SW 1271 (cell line): ENCODE results near the gene DEK.
"Not testable (repeated sequence)": the region's sequence is repeated elsewhere in the genome, so short reads cannot be mapped to it uniquely, and the experiment has no call there.

ENCODE experiments used
- DNase-seq, 2 experiments: peaks; one replicate each; lab custom pipeline; 2025; lab: John Stamatoyannopoulos, UW

The DEK gene

DNA sequence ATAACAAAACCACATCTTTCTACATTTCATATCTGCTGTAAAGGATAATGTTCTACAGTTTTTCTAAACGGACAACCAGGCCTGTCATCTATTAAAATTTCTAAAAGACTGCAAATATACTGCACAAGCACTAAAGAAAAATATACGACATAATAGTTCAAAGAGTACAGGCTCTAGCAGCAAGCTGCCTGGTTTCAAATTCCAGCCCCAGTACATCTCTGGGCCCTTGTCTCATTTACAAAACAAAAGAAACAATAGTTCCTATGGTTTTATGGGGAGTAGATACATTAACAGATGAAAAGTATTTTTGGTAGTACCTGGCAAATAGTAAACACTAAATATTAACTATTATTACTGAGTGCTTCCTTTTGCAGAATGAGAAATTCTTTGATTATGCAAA is 24.1 kb downstream of the DEK start:
- DNase-seq = no peak

DNA sequence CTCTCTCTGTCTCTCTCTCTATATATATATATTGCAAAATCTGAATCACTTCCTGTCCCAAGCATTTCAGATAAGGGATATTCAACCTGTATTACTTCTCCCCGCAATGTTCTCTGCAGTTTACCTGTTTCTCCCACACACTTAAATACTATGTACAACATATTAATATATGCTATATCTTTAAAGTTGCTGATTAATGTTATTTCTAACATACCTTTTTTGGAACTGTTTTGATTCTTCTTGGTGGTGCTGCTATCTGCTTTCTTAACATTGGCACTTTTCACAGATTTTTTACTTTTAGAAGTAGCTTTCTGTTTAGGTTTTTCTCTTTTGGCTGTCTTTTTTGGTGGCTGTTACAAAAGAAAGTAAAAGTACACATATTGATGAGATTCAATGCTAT is 27.2 kb downstream of the DEK start:
- DNase-seq = no peak

DNA sequence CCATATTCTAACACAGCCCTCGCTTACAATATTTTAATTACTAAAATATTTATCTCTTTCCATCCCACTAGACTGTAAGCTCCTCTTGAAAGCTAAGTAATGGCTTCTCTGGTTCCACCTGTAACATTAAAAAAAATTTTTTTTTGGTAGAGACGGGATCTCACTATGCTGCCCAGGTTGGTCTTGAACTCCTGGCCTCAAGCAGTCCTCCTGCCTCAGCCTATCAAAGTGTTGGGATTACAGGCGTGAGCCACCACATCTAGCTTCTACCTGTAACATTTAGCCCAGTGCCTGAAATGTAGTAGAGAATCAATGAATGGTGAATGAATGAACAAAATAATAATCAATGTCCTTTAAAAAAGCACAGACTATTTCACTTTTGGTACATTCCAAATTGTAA is 28.8 kb downstream of the DEK start:
- DNase-seq = no peak

DNA sequence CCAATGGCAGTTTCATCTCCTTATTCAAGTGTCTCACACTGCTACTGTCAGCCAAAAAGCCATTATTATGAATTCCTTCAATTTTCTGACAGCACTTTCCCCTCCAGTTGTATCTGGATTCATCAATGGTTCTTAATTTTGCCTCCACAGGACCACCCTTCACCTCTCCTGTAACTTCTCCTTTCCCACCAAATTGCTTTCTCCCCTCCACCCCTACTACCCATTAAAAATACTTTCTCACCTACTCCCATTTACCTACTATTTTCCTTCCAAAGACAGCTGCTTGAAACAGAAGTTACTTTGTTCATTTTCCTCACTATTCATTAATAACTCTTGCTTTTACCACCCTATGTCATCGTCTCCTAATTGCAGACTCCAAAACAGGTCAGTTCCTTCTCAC is 29.8 kb downstream of the DEK start:
- no peak for DNase-seq

DNA sequence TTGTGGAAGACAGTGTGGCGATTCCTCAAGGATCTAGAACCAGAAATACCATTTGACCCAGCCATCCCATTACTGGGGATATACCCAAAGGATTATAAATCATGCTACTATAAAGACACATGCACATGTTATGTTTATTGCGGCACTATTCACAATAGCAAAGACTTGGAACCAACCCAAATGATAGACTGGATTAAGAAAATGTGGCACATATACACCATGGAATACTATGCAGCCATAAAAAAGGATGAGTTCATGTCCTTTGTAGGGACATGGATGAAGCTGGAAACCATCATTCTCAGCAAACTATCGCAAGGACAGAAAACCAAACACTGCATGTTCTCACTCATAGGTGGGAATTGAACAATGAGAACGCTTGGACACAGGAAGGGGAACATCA is 30.6 kb downstream of the DEK start:
- not testable (repeated sequence) for DNase-seq

DNA sequence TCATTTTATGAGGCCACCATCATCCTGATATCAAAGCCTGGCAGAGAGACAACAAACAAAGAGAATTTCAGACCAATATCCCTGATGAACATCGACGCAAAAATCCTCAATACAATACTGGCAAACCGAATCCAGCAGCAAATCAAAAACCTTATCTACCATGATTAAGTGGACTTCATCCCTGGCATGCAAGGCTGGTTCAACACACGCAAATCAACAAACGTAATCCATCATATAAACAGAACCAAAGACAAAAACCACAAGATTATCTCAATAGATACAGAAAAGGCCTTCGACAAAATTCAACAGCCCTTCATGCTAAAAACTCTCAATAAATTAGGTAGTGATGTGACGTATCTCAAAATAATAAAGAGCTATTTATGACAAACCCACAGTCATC is 32.5 kb downstream of the DEK start:
- DNase-seq = not testable (repeated sequence)

DNA sequence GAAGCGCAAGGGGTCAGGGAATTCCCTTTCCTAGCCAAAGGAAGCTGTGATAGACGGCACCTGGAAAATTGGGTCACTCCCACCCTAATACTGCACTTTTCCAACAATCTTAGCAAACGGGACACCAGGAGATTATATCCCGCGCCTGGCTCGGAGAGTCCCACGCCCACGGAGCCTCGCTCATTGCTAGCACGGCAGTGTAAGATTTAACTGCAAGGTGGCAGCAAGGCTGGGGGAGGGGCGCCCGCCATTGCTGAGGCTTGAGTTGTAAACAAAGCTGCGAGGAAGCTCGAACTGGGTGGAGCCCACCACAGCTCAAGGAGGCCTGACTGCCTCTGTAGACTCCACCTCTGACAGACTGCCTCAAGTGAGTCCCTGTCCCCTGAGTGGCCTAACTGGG is 35.7 kb downstream of the DEK start:
- not testable (repeated sequence) for DNase-seq

DNA sequence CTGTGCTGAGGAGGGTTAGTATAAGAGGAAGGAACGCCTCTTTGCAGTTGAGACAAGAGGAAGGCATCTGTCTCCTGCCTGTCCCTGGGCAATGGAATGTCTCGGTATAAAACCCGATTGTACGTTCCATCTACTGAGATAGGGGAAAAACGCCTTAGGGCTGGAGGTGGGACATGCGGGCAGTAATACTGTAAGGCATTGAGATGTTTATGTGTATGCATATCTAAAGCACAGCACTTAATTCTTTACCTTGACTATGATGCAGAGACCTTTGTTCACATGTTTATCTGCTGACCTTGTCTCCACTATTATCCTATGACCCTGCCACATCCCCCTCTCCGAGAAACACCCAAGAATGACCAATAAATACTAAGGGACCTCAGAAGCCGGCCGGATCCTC is 37.2 kb downstream of the DEK start:
- not testable (repeated sequence) for DNase-seq

DNA sequence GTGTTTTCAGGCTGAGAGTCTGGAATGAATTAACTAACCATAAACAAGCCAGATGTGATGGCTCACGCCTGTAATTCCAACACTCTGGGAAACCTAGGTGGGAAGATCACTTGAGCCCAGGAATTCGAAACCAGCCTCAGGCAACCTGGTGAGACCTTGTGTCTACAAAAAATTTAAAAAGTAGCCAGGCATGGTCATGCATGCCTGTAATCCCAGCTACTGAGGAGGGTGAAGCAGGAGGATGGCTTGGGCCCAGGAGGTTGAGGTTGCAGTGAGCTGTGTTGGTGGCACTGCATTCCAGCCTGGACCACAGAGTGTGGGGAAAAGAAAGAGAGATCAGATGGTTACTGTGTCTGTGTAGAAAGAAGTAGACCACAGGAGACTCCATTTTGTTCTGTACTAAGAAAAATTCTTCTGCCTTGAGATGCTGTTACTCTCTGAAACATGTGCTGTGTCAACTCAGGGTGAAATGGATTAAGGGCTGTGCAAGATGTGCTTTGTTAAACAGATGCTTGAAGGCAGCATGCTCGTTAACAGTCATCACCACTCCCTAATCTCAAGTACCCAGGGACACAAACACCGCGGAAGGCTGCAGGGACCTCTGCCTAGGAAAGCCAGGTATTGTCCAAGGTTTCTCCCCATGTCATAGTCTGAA is 37.8 kb downstream of the DEK start:
- DNase-seq = not testable (repeated sequence)

DNA sequence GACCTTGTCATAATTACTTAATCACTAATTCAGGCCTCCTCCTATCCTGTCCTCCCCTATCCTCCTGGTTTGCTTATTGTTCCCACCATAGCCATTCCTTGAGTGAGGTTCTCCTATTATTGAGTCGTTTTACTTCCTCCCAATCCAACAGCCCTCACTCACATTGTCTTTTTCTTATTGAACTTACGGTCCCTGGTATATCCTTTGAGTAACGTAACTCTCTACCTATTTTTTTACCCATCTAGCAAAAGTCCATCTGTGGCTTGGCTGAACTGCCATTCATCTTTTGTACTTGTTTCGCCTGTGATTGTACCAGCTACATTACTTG is 43.1 kb downstream of the DEK start:
- no peak for DNase-seq

DNA sequence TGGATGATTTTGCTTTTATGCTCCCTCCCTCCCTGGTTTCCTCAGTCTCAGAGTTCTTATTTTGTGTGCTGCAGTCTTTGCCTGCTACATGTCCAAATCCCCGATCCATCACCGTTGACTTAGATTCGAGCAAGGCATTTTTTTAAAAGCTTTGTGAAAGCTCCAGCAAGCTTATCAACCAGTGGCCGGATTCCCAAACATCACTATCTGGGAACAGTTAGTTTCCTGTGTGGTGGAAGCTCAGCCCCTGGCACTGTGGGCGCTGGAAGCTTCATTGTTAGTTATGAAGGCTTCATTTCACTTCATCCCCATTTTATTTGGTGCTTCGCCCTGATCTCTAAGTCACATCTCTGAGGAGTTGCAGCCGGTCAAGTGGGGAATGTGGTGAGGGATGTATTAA is 44.7 kb downstream of the DEK start:
- no peak for DNase-seq

DNA sequence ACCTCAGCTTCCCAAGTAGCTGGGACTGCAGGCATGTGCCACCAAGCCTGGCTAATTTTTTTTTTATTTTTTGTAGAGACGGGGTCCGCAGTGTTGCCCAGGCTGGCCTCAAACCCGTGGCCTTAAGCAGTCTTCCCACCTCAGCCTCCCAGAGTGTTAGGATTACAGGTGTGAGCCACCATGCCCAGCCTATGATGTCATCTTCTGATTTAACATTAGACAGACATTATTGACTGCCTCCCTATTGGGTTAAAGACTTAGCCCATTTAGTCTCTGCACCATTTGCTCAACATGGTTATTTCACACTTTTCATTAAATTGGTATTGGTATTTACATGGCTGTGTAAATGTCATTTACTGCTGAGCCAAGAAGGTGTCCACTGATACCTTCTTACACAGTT is 46.1 kb downstream of the DEK start:
- no peak for DNase-seq

DNA sequence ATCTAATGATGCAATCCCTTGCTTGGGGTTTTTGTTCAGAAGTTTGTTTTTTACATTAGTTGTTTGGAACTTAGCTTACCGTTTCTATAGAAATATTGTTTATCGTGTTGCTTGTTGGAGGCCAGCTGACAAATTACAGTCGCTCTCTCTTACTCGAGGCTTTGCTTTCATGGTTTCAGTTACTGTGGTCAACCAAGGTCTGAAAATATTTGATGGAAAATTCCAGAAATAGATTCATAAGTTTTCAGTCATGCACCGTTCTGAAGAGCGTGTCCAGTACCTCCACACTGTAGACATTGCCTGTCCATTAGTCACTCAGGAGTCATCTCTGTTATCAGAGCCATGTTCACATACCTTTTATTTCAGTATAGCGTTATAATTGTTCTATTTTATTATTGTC is 47.9 kb downstream of the DEK start:
- no peak for DNase-seq

DNA sequence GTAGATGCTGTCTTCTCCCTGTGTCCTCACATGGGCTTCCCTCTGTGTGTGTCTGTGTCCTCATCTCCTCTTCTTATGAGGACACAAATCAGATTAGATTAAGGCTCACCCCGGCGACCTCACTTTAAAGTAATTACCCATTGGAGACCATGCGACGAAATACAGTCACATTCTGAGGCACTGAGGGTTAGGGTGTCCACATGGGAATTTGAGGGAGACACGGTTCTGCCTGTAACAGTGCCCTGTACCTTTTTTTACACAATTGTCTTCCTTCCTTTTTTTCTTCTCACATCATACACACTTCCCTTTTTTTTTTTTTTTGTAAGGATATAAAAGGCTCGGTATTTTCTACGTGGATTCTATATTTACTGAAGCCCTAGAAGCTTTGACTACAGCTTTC is 48.9 kb downstream of the DEK start:
- DNase-seq = no peak

DNA sequence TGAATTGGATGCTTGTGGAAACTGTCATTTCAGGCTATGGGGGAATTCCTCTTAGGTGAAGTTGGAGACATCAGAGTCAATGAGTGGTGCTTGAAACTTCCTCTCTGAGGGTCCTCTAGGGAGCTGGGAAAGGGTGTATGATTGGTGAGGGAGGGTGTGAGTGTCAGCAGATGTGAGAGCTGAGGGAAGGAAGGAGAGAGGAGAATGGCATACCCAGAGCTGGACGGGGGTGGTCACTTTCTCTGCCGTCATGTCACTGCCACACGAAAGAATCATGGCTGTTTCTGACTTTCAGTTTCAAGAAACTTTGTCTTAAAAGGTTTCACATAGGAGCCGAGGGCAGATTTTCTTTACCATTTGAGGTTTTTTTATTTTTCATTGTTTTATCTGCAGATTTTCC is 50.3 kb downstream of the DEK start:
- no peak for DNase-seq

DNA sequence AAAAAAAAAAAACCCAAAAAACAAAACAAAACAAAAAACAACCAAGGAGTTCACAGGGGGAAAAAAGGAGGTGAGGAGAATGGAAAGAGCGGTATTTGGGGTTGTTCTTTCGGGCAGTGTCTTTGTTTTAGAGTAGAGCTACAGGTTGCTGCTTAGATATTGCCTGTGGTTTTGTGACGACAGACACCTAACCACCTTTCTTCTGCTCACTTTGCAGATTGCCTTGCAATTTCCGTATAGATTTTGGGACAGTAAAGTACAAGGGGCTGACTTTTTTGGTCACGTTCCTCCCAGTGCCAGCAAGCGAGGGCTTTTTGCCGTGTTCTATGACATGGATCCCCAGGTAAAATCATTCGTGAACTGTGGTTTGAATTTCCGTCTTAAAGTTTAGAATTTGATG is 50.9 kb downstream of the DEK start:
- no peak for DNase-seq

DNA sequence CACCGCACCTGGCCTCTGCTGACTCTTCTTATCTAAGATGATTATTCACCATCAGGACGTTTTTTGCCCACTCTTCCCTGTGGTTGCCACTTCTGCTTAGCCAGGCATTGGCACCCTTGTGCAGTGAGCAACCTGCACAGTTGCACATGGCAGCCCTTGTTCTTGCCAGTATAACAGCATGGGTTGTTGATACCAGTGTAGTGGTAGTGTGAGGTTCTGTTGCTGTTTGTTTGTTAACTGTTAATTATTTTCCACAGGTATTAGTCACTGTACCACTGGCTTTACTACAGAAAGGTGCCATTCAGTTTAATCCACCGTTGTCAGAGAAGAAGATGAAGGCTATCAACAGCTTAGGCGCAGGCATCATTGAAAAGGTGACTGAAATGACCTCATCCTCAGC is 52.1 kb downstream of the DEK start:
- no peak for DNase-seq

DNA sequence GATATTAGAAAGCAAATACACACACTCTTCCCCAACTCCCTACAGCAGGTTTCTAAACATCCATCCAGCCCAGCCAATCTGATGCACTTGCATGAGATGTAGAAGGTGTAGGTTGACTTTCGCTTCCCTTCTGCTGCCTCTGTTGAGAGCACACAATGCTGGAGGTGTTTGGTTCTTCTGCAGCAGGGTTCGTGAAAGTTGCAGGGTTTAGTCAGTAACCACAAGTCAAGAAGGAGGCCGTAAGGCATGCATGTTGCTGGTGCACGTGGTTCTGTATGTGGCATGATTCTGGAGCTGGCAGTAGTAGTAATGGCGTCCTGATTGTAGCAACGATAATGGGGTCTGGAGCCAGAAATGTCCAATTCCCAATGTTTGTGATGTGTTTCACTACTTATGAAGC is 53.0 kb downstream of the DEK start:
- DNase-seq = no peak

DNA sequence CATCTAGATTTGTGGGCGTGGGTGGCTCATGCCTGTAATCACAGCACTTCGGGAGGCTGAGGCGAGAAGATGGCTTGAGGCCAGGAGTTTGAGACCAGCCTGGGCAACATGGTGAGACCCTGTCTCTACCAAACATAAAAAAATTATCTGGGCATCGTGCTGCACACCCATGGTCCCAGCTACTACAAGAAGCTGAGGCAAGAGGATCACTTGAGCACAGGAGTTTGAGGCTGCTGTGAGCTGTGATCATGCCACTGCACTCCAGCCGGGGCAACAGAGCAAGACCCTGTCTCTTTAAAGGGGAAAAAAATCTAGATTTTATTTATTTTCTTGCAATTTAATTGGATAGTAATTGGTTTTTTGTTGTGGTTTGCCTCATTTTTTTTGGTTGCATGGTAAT is 53.6 kb downstream of the DEK start:
- no peak for DNase-seq

DNA sequence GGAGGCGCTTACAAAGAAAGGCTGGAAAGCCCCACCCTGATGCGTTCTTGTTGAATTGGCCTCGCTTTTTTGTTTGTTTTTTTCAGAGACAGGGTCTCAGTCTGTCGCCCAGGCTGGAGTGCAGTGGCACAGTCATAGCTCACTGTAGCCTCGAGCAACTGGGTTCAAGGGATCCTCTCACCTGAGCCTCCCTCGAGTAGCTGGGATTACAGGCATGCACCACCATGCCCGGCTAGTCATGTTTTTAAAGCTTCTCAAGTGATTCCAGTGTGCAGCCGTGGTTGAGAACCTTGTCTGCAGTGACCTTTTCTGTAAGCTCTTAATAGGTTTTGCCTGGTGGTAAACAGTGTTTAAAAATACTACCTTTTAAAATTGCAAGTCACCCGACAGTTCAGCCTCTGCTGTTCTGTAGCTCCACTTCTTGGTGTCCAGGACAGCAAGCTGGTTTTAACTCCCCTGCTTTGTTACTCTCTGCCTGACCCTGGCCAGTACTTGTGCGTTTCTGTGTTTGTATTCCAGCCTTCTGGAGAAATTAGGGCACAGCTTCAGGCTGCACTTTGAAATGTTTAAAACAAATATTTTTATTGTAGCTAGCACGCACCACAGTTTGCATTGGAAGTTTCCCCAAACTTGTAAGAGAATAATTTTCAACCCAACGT is 54.7 kb downstream of the DEK start:
- no peak for DNase-seq

DNA sequence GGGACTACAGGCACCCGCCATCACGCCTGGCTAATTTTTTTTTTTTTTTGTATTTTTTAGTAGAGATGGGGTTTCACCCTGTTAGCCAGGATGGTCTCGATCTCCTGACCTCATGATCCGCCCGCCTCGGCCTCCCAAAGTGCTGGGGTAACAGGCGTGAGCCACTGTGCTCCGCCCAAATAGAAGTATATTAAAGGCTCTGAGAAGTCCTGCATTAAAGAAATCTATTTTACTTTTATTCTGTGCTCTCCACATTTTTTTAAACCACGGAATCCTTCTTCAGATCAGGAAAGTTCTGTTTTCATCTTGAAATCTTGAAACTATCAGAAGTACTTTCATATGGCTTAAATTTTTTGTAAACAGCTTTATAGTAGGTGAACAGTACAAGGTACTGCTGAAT is 55.6 kb downstream of the DEK start:
- DNase-seq = not testable (repeated sequence)

DNA sequence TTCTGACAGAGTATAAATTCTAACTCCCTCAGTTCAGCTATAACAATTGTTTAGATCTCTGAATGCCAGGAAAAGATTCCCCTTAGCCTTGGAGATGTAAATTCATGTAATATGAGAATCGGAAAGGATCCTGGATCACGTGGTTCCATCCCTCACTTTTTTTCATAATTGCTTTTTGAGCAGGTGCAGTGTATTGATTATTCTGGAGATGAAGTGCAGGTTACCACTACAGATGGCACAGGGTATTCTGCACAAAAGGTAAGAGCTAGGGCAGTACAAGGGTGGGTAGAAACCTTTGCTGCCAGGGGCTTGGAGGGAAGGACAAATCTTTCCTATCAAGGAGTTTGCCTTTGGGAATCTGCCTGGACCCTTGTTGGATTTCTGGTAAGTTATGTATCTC is 56.4 kb downstream of the DEK start:
- no peak for DNase-seq

DNA sequence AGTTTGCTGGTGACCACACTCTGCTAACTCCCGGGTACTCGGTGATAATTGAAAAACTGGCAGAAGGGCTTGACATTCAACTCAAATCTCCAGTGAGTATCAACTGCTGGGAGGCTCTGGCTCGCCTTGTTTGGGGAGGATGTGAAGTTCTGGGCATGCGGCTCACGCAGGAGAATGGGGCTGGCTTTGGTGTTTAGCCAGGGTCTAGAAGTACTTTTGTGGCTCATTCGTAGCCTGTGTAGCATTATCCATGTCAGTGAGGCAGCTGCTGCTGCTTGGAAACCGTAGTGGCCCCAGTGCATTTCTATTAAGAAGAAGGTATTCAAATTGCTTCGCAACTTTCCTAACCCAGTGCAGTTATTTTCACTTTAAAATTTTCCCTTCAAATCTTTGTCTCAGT is 56.9 kb downstream of the DEK start:
- DNase-seq = no peak

DNA sequence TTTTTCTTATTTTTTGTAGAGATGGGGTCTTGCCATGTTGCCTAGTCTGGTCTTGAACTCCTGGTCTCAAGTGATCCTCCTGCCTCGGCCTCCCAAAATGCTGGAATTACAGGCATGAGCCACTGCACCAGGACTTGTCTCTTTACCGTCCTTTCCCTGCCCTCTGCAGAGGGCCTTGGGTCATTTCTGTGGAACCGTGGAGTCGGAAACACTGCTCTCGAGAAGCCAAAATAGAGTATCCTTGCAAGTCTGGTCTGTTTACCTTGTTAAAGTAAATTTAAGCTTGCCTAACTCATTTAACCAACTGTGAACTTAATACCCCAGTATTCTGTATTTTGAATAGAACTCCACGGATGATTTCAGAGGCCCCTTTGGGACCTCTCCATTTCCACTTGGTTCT is 57.7 kb downstream of the DEK start:
- DNase-seq = no peak
